AG10803 (cell line): Measurements from ENCODE around the gene SUFU.

ENCODE experiments used
- DNase-seq: peaks from one replicate; pipeline ENCODE4 v3.0.0; 2010; ENCODE audit warnings: low read depth
- H3K4me3 ChIP-seq: 2 replicates; pipeline ENCODE4 v1.5.1; 2011; ENCODE audit warnings: mild to moderate bottlenecking, low read length, control low read depth
- CTCF ChIP-seq: conservative IDR thresholded peaks from 2 replicates; pipeline ENCODE4 v1.5.1; 2011; ENCODE audit warnings: mild to moderate bottlenecking, low read length, control low read depth, inconsistent platforms

Gene SUFU

GRCh38 chr10:102611514-102612087, 107.8 kb downstream of the SUFU start:
- no peak for DNase-seq
- H3K4me3 ChIP-seq, result no peak overlapping the region
- no peak for TF ChIP-seq CTCF

- no peak for TF ChIP-seq CTCF
- DNase-seq, result no peak
- no peak overlapping the region for H3K4me3 ChIP-seq
These were observed 109.1 kb downstream of the SUFU start for GRCh38 chr10:102612964-102613275.

GRCh38 chr10:102613286-102613685, 109.5 kb downstream of the SUFU start:
- no peak for TF ChIP-seq CTCF
- no peak overlapping the region for H3K4me3 ChIP-seq
- no peak for DNase-seq

- no peak for TF ChIP-seq CTCF
- H3K4me3 ChIP-seq, result no peak overlapping the region
- no peak for DNase-seq
These were observed 110.0 kb downstream of the SUFU start for GRCh38 chr10:102613785-102614184.

GRCh38 chr10:102614888-102615287, 111.1 kb downstream of the SUFU start:
- DNase-seq, result no peak
- no peak for TF ChIP-seq CTCF
- H3K4me3 ChIP-seq, result no peak overlapping the region

- no peak overlapping the region for H3K4me3 ChIP-seq
- no peak for DNase-seq
- peak; percentile 45 for TF ChIP-seq CTCF
These were observed 111.6 kb downstream of the SUFU start for GRCh38 chr10:102615361-102615760.

- TF ChIP-seq CTCF, result no peak
- no peak overlapping the region for H3K4me3 ChIP-seq
- peak; percentile 48 for DNase-seq
These were observed 112.4 kb downstream of the SUFU start for GRCh38 chr10:102616066-102616770.
